22Rv1 (cell line): ENCODE measurements around the gene ALKBH7.
"Not testable (repeated sequence)": the region's sequence is repeated elsewhere in the genome, so short reads cannot be mapped to it uniquely, and the experiment has no call there.

ENCODE experiments used
- H3K27ac ChIP-seq: fragments of 450-650 bp; 2 replicates; pipeline ENCODE4 v1.5.1; 2017
- CTCF ChIP-seq: fragments of 450-650 bp; IDR thresholded peaks from 2 replicates; pipeline ENCODE4 v1.5.1; 2017; ENCODE audit warnings: mild to moderate bottlenecking
- ZFX ChIP-seq: fragments of 450-650 bp; IDR thresholded peaks from 2 replicates; pipeline ENCODE4 v1.6.1; 2017; ENCODE audit warnings: antibody characterized with exemption, borderline replicate concordance

The ALKBH7 gene

GRCh38 chr19:6393983-6394412, 21.4 kb downstream of the ALKBH7 start:
- peak overlapping the region; percentile 75 for H3K27ac ChIP-seq
- no peak for TF ChIP-seq ZFX
- no peak for TF ChIP-seq CTCF

GRCh38 chr19:6394831-6395230, 22.2 kb downstream of the ALKBH7 start:
- H3K27ac ChIP-seq, result no peak overlapping the region
- TF ChIP-seq ZFX, result no peak
- TF ChIP-seq CTCF, result no peak

- TF ChIP-seq CTCF, result no peak
- no peak for TF ChIP-seq ZFX
- H3K27ac ChIP-seq, result no peak overlapping the region
Observed at GRCh38 chr19:6396305-6396704, 23.7 kb downstream of the ALKBH7 start.

GRCh38 chr19:6400062-6400944, 27.7 kb downstream of the ALKBH7 start:
- H3K27ac ChIP-seq, result not testable (repeated sequence)

GRCh38 chr19:6402058-6402457, 29.5 kb downstream of the ALKBH7 start:
- no peak for TF ChIP-seq ZFX
- no peak for TF ChIP-seq CTCF

GRCh38 chr19:6402837-6403608, 30.4 kb downstream of the ALKBH7 start:
- no peak overlapping the region for H3K27ac ChIP-seq
- TF ChIP-seq CTCF (no peak), ZFX (no peak)

More at GRCh38 chr19:6402058-6402457, 29.5 kb downstream of the ALKBH7 start:
- H3K27ac ChIP-seq, result no peak overlapping the region

GRCh38 chr19:6406401-6406800, 33.8 kb downstream of the ALKBH7 start:
- no peak for TF ChIP-seq ZFX
- TF ChIP-seq CTCF, result no peak
- H3K27ac ChIP-seq, result no peak overlapping the region
